GM21576 (cell line): ENCODE results near the gene TMEM41A.

ENCODE experiments used
- ATAC-seq: cut with Tn5 transposase; IDR thresholded peaks from one replicate; pipeline ENCODE4 v1.9.1; 2021; ENCODE audit warnings: mild to moderate bottlenecking, moderate library complexity; ENCODE audit not compliant: unreplicated experiment

Gene TMEM41A

DNA sequence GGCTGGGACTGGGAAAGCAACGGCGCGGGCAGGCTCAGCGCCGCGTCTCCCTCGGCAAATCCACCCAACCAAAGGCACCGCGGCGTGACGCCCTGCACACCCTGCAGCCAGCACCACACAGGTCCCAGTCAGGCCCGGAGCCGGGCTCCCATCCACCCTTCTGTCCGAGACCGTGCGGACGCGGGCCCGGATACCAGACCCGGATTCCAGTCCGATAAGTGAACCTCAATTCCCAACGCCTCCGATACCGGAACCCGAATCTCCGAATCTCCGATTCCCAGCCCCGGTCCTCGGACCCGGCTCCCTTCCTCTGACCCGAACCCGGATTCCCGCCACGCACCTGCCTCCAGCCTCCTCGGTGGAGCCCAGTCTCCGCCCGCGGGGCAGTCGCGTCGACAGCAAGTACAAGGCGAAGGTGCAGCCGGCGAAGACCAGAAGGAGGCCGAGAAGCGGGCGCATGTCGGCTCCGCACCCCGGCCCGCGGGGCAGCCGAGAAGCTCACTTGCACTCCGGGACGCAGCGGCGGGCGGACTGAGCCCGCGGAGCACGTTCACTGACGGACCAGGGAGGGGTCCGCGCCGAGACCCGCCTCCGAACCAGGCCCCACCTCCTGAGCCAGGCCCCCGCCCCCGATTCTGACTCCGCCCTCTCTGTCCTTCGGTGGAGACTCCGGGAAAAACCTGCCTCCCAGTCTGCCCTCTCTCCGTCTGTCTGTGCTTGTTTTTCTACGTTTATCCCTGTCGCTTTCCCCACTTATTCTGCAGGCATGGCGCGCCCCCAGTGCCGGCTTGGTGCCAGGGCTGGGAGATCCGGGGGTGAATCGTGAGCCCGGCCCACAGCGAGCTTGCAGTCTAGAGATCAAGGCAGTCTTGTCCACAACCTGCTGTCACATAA lies at the start of gene TMEM41A:
TSS of gene TMEM41A (minus strand) at position 533 of the 894 bp plus-strand sequence. CDS start at position 459, 74 bp downstream.
- ATAC-seq: peak; percentile 96

DNA sequence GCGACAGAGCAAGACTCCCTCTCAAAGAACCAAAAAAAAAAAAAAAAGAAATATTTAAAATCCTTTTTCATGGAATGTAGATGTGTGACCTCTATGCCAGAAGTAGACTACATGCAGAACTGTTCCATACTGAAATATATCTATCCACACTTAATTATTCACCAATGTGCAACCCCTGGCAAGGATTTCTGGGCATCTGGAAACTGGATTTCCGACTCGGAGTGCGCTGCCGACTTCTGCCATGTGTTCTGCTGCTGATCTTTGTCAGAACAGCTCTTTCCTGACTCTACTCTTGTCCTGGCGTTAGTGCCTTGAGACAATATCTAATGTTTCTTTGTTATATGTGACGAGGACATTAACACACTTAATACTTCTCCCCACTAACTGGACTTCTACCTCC lies 41.9 kb upstream of the TMEM41A start:
- no peak for ATAC-seq

DNA sequence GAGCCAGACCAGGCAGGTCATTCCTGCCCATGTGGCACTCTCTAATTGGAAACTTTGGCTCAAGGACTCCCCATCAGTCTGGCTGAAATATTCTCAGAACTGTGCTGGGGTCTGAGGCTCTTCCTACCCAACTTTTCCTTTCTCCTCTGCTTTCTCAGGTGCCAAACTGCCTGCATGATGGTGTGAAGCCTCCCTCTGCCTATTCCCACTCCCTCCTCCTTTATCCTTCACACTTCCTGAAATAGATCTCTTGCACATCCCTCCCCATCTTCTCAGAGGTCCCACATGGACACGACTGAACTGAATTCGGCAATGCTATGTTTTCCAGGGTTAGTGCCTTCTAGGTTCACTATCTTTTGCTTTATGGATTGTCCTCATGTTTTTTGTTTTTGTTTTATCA lies 41.1 kb upstream of the TMEM41A start:
- ATAC-seq: no peak

DNA sequence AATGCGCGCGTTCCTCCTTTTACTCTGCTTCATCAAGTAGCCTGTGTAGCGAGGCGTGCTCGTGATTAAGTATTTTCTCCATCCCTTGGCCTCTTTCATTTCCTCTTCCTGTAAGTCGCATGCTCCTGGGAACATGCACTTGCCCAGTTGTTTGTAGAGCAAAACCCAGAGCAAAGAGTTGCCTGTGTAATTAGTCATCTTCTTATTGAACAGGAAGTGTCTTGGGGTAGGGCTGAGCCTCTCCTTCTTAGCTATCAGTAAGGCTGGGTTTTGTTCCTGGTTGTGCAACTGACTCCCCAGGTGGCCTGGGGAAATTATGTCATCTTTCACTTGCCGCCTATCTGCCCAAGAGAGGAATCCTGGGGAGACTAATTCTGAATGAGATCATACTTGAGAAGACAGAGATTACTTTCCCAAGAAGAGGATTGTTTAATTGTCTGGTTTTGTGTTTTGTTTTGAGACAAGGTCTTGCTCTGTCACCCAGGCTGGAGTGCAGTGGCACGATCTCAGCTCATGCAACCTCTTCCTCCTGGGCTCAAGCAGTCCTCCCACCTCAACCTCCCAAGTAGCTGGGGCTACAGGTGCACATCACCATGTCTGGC lies 38.6 kb upstream of the TMEM41A start:
- peak; percentile 99 for ATAC-seq

DNA sequence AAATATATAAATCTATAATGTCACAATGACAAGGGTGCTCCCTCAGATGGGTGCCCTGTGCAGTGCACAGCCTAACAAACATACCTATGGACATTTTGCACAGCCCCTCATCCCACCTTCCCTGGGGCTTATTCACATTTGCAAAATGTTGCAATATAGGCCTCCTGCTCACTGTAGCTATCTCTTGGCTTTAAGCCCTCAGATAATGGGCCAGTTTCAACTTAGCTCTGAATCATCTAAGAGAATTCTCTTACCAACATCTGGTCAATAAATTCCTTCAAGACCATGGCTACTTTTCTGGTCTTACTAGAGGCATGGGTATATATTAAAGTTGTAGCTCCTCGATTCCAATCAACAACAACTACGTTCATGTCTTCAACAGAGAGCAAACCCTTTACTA lies 35.7 kb upstream of the TMEM41A start:
- ATAC-seq: no peak

DNA sequence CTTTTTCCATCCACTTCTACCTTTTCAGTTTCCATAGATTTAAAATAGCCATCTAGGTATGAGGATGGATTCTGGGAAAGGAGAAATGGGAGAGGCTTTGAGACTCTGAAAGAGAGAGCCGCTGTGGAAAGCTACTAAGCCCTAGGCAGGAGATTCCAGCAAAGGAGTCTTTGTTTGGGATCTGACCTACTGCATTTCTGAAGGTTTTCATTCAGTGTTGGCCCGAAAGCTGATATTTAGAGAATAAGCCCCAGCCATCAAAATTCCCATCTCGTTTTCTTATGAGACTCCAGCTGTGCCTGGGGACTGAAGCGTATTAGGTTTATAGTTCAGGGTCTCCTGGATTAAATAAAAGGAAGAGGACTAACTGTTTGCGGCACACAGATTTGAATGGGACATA lies 34.1 kb upstream of the TMEM41A start:
- no peak for ATAC-seq

DNA sequence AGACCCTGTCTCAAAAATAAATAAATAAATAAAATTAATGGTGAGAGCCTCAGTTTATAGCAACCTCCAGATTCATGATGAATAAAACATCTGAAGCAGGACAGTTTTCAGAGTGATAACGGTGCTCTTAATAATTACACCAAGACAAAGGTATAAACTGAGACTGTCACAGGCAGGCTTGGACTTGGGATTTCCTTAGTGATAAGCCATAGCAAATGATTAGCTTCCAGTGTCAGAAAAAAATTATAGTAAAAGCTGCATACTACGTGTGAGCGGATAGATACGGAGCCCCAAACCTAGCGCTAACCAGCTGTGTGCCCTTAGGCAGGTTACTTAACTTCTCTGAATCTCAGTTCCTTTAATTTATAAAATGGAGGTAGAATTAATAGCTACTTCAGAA lies 32.0 kb upstream of the TMEM41A start:
- ATAC-seq: no peak

DNA sequence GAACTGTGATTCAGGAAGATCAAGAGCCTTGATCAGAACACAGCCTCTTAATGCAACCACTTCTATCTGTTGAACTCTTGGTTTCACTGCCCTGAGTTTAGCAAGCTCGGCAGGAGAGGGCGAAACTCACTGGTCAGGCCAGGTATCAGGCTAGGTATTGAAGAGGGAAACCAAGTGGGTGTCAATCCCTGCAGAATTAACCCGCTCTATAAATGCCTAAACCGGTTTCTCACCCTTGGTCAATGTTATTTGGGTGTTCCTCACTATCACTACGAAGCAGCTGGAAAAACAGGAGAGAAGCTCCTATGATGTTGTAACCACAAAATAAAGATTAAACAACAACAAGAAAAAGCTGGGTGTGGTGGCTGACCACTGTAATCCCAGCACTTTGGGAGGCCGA lies 29.7 kb upstream of the TMEM41A start:
- no peak for ATAC-seq

DNA sequence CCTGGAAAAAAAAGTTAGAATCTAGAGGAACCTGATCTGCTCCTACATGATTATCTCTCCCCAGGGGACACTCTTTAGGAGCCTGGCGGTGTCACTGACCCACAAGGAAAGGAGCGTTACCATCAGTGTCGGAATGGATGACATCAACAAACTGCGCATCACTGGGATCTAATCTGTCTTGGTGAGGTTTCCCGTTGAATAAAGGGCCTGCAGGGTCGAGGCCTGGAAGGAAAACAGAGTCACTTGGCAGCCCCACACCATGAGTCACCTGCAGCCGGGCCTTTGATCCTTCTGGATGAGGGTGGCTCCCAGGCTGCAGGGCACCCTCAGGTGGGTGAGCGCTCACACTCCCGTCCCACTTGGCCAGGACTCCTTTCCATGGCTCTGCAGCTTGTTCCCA lies 28.5 kb upstream of the TMEM41A start:
- no peak for ATAC-seq

DNA sequence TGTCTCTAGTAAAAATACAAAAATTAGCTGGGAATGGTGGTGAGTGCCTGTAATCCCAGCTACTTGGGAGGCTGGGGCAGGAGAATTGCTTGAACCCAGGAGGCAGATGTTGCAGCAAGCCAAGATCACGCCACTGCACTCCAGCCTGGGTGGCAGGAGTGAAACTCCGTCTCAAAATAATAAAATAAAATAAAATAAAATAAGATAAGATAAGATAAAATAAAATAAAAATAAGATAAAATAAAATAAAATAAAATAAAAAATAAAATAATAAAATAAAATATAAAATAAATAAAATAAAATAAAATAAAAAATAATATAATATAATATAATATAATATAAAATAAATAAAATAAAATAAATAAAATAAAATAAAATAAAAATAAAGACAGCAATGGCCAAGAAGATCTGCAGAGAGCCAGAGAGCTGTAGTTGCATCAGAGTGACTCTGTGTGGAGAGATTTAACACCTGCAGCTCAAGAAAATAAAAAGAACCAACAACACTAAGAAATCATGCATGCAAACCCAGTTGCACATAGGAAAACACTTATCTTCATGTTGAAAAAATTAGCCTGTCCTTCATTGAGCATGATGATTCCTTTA lies 27.6 kb upstream of the TMEM41A start:
- no peak for ATAC-seq

DNA sequence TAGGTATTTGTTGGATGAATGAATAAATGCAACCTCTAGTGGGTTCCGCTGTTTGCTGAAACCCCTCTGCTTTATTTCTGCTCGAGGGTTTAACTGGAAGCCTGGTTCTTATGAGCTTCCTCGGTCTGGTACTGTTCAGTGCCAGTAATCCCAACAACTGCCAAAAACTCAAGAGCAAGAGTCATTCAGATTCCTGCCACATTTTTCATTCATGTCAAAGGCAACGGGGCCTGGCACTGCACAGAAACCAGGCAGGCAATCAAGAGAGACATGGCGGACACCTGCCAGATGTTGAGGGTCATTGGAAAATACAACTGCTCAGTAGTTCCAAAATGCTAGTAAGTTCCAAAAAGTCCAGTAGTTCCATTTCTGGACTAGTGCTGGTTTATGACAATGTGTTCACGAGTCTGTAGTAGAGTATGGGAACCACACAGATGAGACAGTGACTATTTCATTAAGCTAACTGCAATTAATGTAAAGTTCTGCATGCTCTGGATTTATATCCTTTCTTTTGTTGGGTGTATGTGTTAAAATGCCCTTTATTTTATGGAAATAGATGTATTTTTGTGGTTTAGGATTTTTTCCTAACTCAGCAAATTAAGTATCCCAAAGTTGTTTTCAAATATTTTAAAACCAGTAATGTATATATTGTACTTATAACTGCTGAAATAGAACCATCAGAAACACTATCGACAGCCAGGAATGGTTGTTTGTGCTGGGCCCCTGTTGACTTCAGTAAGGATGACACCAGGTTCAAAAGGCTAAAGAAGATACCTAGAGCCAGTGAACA lies 22.7 kb upstream of the TMEM41A start:
- no peak for ATAC-seq

DNA sequence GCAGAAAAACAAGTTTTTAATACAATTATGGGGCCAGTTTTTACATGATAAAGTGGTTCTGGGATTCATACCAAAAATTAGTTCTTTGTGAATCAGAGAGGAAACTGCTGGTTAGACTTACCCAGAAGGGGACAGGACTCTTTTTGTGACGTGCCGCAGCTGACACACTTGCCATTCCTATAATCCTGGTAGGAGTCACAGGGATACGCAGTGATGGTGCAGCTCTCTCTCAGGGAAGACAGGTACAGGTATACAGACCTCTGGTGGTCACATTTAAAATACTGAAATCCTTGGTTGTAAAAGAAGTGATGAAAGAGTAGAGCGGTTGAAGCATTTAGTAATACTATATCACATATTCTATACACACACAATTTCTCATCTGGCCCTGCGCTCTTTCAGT lies 20.2 kb upstream of the TMEM41A start:
- ATAC-seq: no peak

DNA sequence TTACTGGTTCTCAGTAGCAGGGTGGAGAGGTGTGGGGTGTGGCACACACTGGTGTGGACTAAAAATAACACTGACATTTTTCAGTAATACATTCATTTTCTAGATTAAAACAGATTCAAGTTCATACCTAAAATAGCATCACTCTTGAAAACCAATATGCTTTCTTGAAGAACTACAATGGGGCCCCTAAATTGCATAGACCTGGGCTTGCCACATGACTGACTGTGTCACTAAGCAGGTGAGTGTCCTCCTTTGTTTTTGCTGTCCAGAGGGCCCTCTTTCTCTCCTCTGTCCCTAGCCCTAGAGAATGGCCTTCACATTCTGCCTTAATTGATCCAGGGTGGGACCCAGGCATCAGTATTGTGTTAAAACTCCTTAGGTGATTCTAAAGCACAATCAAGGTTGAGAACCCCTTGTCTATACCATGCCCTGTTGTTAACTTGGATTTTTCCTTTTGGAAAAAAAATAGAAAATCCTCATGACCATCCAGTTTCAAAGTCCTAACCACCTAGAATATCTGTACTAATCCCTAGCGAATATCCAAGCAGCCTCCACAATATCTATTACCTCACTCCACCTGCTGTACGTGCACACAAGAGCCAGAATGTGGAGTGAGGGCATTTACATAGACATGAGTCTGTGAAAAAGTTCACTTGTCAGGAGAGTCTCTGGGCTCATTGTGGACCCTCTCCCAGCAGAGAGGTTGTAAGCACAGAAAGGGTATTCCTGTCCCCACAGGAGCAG lies 18.7 kb upstream of the TMEM41A start:
- ATAC-seq: no peak

DNA sequence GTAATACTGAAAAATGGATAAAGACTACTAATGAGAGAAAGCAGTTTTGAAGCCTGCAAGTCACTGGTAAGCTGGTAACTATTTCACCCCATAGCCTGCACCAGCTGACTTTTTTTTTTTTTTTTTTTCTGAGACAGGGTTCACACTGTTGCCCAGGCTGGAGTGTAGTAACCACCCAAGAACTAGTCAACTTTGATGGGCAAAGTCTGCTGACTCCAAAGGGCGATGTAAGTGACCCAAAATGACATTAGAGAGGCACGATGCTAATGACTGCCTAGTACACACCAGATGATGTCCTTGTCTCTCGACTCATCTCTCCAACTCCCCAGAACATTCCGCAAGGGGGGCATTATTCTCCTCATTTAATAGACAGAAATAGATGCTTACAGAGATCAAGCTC lies 12.9 kb upstream of the TMEM41A start:
- ATAC-seq: no peak

DNA sequence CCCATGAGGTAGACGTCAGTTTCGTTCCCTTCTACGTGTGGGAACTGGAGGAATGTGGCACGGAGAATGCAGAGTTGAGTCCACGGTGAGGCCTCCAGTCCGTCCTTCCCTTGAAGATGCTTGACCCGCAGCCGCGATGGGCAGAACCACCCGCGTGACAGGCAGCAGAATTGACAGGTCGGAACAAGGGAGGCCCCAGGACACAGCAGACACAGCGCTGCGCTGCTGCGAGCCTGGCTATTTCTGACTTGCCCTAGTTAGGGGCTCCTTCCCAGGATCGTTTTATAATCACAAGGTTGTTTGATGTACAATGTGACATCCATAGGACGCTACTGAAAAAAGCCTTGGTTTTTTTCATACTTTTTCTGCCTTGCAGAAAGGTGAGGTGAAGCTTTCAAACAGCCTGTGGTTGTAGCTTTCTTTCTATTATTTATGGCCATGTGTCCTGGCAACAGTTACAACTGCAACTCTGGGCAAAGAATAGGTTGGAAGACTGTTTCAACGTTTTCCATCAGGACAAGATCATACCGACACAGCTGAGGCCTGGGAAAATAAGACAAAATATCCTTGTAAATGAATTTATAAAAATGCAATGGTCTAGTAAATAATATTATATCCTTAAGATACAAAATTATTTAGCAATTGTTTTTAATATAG lies 9.6 kb upstream of the TMEM41A start:
- ATAC-seq: no peak

DNA sequence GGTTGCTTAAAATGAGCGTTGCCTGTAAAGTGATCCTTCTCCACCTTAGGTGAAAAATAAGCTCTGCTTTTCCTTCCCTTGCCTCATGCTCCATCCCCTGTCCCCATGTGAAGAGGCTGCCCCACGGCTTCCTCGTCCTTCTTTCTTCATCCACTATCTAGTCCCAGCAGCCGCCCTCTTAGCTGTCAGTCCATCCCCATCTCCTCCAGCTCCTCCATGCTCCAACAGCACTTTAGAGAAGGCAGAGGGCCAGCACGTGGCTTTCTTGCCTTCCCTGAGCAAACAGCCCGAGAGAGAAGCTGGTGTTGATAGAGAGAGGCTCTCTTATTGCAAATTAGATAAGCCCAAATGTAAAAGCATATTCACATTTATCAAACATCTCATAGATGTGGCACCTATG lies 9.0 kb upstream of the TMEM41A start:
- no peak for ATAC-seq

DNA sequence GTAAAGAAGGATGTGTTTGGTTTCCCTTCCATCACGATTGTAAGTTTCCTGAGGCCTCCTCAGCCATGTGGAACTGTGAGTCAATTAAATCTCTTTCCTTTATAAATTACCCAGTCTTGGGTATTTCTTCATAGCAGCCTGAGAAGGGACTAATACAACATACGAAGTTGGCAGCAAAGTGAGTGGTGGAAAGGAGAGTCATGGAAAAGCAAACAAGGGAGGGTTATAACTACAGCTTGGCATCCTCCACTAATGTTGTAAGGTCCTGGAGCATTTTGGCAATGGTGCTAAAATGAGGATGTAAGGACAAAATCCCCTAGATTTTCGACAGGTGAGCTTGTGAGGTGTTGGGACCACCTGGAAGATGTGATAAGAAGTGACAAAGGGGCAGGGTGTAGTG lies 5.8 kb upstream of the TMEM41A start:
- ATAC-seq: no peak

DNA sequence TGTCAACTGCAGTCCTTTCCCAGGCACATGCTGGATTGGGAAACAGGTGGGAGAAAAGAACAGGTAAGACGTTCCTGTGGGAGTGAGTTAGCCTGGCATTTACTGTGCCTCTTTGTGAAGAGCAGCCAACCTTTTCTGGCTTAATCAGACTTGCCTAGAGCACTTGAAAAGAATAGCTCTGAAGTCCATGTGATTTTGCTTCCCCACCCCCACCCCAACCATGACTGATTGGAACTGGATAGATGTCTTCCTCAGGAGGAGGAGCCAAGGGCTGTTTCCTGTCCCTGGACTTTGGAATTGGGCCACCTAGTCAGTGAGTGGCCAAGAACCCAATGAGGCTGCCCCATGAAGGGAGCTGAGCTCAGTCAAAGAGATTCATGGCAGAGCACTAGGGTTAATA lies 4.7 kb upstream of the TMEM41A start:
- no peak for ATAC-seq

DNA sequence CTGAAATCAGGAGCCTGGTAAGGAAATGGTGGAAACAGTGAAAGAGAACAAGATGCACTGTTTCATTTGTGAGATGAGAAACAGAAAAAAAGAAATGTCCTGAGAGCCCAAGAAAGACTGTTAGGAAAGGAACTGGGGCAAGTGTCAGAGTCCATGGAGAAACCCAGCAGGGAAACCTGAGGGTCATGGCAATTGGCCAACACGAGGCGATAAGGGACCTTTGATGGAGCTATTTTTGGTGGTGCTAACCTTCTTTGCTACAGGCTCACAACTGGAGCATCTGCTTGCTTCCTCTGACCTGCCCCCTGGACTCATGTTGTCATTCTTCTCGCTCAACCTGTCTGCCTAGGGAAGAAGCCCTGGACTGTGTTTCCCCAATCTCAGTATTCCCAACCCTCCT lies 4.2 kb upstream of the TMEM41A start:
- no peak for ATAC-seq

DNA sequence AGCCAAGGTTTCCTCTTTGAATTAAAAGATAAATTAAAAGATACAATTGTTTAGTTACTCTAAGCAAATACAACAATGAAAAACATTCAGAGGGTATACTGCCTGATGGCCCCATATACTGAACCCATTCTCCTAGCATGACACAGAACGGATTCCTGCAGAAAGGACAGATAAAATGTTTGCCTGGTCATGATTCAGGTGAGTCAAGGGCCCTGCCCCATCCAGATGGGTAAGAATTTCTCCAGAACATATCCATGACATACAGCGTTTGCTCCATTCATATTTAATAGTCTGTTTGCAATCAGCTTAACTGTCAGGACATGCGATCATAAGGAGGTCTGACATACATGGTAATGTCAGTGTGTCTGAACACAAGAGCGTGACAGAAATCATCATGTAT lies 8.6 kb downstream of the TMEM41A start:
- no peak for ATAC-seq
